H9 (cell line): Measurements from ENCODE around the gene PUM2. TPM values are rescaled to one million over a fixed set of nuclear protein-coding genes. Genes with fewer than 3 reads are reported as not detected.
A peak's percentile ranks its signal among the peaks of the same experiment; 100 is the strongest.
"Not testable (repeated sequence)": the region's sequence is repeated elsewhere in the genome, so short reads cannot be mapped to it uniquely, and the experiment has no call there.

Experiments used
- DNase-seq: peaks from one replicate; pipeline ENCODE4 v3.0.0-alpha.2; 2017
- H2AFZ ChIP-seq: one replicate; pipeline ENCODE4 v1.6.1; 2013; ENCODE audit warnings: mild to moderate bottlenecking, low read length, control low read depth, moderate library complexity
- H2AK5ac ChIP-seq: 2 replicates; pipeline ENCODE4 v1.6.1; 2013; ENCODE audit warnings: low read length, control low read depth, mixed read lengths; ENCODE audit not compliant: insufficient read length
- H2BK120ac ChIP-seq: one replicate; pipeline ENCODE4 v1.6.1; 2013; ENCODE audit warnings: low read depth, mild to moderate bottlenecking, low read length, control low read depth, inconsistent platforms; ENCODE audit not compliant: poor library complexity, severe bottlenecking
- H2BK12ac ChIP-seq: 2 replicates; pipeline ENCODE4 v1.6.1; 2013; ENCODE audit warnings: low read length, control low read depth, mixed read lengths, low read depth; ENCODE audit not compliant: insufficient read length
- H2BK15ac ChIP-seq: 2 replicates; pipeline ENCODE4 v1.6.1; 2013; ENCODE audit warnings: low read depth, low read length, control low read depth
- H2BK20ac ChIP-seq: one replicate; pipeline ENCODE4 v1.6.1; 2013; ENCODE audit warnings: low read depth, mild to moderate bottlenecking, low read length, control low read depth, inconsistent platforms; ENCODE audit not compliant: poor library complexity, severe bottlenecking
- H2BK5ac ChIP-seq: 2 replicates; pipeline ENCODE4 v1.6.1; 2013; ENCODE audit warnings: low read length, control low read depth, mixed read lengths; ENCODE audit not compliant: insufficient read length
- H3K14ac ChIP-seq: 2 replicates; pipeline ENCODE4 v1.6.1; 2013; ENCODE audit warnings: low read length, control low read depth; ENCODE audit not compliant: insufficient read depth
- H3K18ac ChIP-seq: 2 replicates; pipeline ENCODE4 v1.6.1; 2013; ENCODE audit warnings: low read depth, mild to moderate bottlenecking, mixed read lengths, low read length, control low read depth; ENCODE audit not compliant: insufficient read length
- H3K23ac ChIP-seq: 2 replicates; pipeline ENCODE4 v1.6.1; 2013; ENCODE audit warnings: low read length, control low read depth, mixed read lengths, low read depth; ENCODE audit not compliant: insufficient read length
- H3K23me2 ChIP-seq: 2 replicates; pipeline ENCODE4 v1.6.1; 2013; ENCODE audit warnings: low read depth, mild to moderate bottlenecking, mixed read lengths, low read length, control low read depth; ENCODE audit not compliant: insufficient read length, poor library complexity, severe bottlenecking
- H3K27ac ChIP-seq: 2 replicates; pipeline ENCODE4 v1.5.1; 2013; ENCODE audit warnings: low read length, control low read depth, mixed read lengths, low read depth; ENCODE audit not compliant: insufficient read length
- H3K27me3 ChIP-seq: 2 replicates; pipeline ENCODE4 v1.6.1; 2013; ENCODE audit warnings: low read length, control low read depth, inconsistent platforms; ENCODE audit not compliant: insufficient read depth
- H3K4ac ChIP-seq: 2 replicates; pipeline ENCODE4 v1.6.1; 2013; ENCODE audit warnings: low read depth, mild to moderate bottlenecking, control low read depth, inconsistent platforms, low read length, moderate library complexity
- H3K4me1 ChIP-seq: 2 replicates; pipeline ENCODE4 v1.6.1; 2013; ENCODE audit warnings: low read length, control low read depth, inconsistent platforms; ENCODE audit not compliant: insufficient read depth
- H3K4me2 ChIP-seq: 2 replicates; pipeline ENCODE4 v1.6.1; 2013; ENCODE audit warnings: low read length, control low read depth, mixed read lengths; ENCODE audit not compliant: insufficient read length, insufficient read depth
- H3K56ac ChIP-seq: 2 replicates; pipeline ENCODE4 v1.6.1; 2013; ENCODE audit warnings: low read depth, mild to moderate bottlenecking, mixed read lengths, low read length, control low read depth; ENCODE audit not compliant: insufficient read length
- H3K79me1 ChIP-seq: 2 replicates; pipeline ENCODE4 v1.6.1; 2013; ENCODE audit warnings: low read depth, mild to moderate bottlenecking, moderate library complexity, low read length, control low read depth, inconsistent platforms; ENCODE audit not compliant: insufficient read depth, poor library complexity, severe bottlenecking
- H3K79me2 ChIP-seq: 2 replicates; pipeline ENCODE4 v1.6.1; 2013; ENCODE audit warnings: low read length, control low read depth, inconsistent platforms; ENCODE audit not compliant: insufficient read depth
- H3K9ac ChIP-seq: 2 replicates; pipeline ENCODE4 v1.6.1; 2013; ENCODE audit warnings: low read length, control low read depth, mixed read lengths; ENCODE audit not compliant: insufficient read length; ENCODE audit errors: extremely low read depth
- H3K9me3 ChIP-seq: one replicate; pipeline ENCODE4 v1.6.1; 2013; ENCODE audit warnings: low read depth, low read length, inconsistent platforms; ENCODE audit not compliant: control insufficient read depth
- H3T11ph ChIP-seq: one replicate; pipeline ENCODE4 v1.6.1; 2013; ENCODE audit warnings: mild to moderate bottlenecking, low read length, control low read depth, inconsistent platforms
- H4K20me1 ChIP-seq: one replicate; pipeline ENCODE4 v1.6.1; 2013; ENCODE audit not compliant: control insufficient read depth, insufficient read length, insufficient read depth
- H4K5ac ChIP-seq: 2 replicates; pipeline ENCODE4 v1.6.1; 2013; ENCODE audit warnings: low read depth, mild to moderate bottlenecking, mixed read lengths, low read length, control low read depth; ENCODE audit not compliant: insufficient read length
- H4K8ac ChIP-seq: replicated peaks from 2 replicates; pipeline ENCODE4 v1.6.1; 2013; ENCODE audit warnings: low read length, control low read depth, mixed read lengths, low read depth; ENCODE audit not compliant: insufficient read length
- H4K91ac ChIP-seq: 2 replicates; pipeline ENCODE4 v1.6.1; 2013; ENCODE audit warnings: low read depth, mild to moderate bottlenecking, moderate library complexity, mixed read lengths, low read length, control low read depth; ENCODE audit not compliant: insufficient read length
- H3K27ac Mint-ChIP-seq, 3 experiments: 2 replicates in 2 of 3; 3 replicates in 1 of 3; pipeline ENCODE4 v1.8.0; 2020 to 2021; ENCODE audit warnings: mixed read lengths in 3 of 3, mild to moderate bottlenecking in 1 of 3, moderate library complexity in 1 of 3
- H3K27me3 Mint-ChIP-seq: 2 replicates; pipeline ENCODE4 v1.8.0; 2021; ENCODE audit warnings: low read depth, mild to moderate bottlenecking, moderate library complexity, mixed read lengths
- H3K36me3 Mint-ChIP-seq, 3 experiments: 2 replicates in 2 of 3; 3 replicates in 1 of 3; pipeline ENCODE4 v1.8.0; 2020 to 2021; ENCODE audit warnings: low read depth in 3 of 3, mixed read lengths in 3 of 3; ENCODE audit not compliant: insufficient read depth in 1 of 3
- H3K4me1 Mint-ChIP-seq, 2 experiments: 2 replicates each; pipeline ENCODE4 v1.8.0; 2020; ENCODE audit warnings: mixed read lengths in 2 of 2
- H3K4me3 Mint-ChIP-seq, 2 experiments: 2 replicates in 1 of 2; 3 replicates in 1 of 2; pipeline ENCODE4 v1.8.0; 2020 to 2021; ENCODE audit warnings: mild to moderate bottlenecking in 2 of 2, mixed read lengths in 2 of 2, moderate library complexity in 1 of 2
- H3K9me3 Mint-ChIP-seq, 2 experiments: 2 replicates in 1 of 2; 3 replicates in 1 of 2; pipeline ENCODE4 v1.8.0; 2020; ENCODE audit warnings: mild to moderate bottlenecking in 2 of 2, mixed read lengths in 2 of 2, moderate library complexity in 1 of 2
- WGBS: extraction: QIAGEN DNeasy Blood & Tissue Kit; methylation state at CpG from one replicate; pipeline ENCODE4 v1.1.7; 2013; ENCODE audit warnings: missing lambda C conversion rate, low lambda C conversion rate, mixed read lengths; ENCODE audit not compliant: insufficient read length; ENCODE audit errors: extremely low coverage; 5-methylcytosine and 5-hydroxymethylcytosine counted together
- total RNA-seq: library from RNA; stranded (reverse); gene quantifications from 2 replicates; pipeline ENCODE4 v1.2.1, GENCODE V29; 2021
- TF ChIP-seq, protein P1 (sequence below): fragments of 200-600 bp; sonication (generic); conservative IDR thresholded peaks from 3 replicates; pipeline ENCODE4 v1.8.0; 2021; ENCODE audit warnings: antibody characterized with exemption, mild to moderate bottlenecking

Gene PUM2
- total RNA-seq, 1 experiment from 2014 or later = 96.6 TPM

DNA sequence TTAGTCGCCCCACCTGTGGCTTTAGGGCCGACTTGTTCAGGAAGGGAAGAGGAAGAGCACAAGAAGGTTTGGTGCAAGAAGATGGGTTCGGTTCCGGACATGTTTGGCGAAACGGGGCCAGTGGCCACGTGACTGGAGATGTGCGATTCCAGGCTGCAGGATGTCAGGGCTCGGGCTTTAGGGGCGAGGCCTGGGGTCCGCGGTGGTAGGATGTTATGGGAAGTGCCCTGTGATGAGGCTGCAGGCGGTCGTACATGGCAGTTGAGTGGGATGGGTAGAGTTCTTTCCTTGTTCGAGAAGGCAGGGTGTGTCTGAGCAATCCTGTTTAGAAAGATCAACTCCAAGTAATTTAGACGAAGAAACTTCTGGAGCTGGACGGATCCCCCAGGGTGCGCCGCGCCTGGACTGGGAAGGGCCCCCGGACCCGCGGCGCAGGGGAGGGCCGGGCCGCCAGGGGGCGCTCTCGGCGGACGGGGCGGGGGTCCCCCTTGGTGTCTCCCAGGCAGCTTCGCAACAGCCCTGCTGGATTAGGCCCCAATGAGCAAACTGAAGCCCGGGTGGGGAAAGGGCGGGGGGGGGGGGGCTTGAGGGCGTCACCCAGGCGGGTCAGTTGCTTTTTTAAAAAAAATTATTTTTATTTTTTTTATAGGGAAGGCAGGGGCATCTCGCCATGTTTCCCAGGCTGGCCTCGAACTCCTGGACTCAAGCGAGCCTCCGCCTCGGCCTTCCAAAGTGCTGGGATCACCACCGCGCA is 108.5 kb downstream of the PUM2 start:
- H3K18ac ChIP-seq = no peak overlapping the region
- no peak overlapping the region for H2BK20ac ChIP-seq
- no peak overlapping the region for H3K56ac ChIP-seq
- H3K23me2 ChIP-seq = no peaks in the 10 kb centered on the region
- no peak overlapping the region for H3T11ph ChIP-seq
- H4K20me1 ChIP-seq = no peaks in the 10 kb centered on the region
- no peak overlapping the region for H2BK15ac ChIP-seq
- H2BK120ac ChIP-seq = no peak overlapping the region
- Mint-ChIP-seq H3K4me3 (no peak overlapping the region), H3K27me3 (peaks cover 7% of the 10 kb centered on the region), H3K9me3 (peaks cover 0 to 3% of the 10 kb centered on the region in 2 experiments; a peak in 1 of 5 replicates), H3K27ac (no peak overlapping the region; a peak in 1 of 7 replicates), H3K36me3 (peaks cover 0 to under 1% (median 0%) of the 10 kb centered on the region in 3 experiments; a peak in 2 of 7 replicates), H3K4me1 (peaks cover 7 to 11% of the 10 kb centered on the region in 2 experiments)
- H4K5ac ChIP-seq = no peak overlapping the region
- no peaks in the 10 kb centered on the region for H3K79me2 ChIP-seq
- H3K4me2 ChIP-seq = no peak overlapping the region
- H3K27me3 ChIP-seq = no peaks in the 10 kb centered on the region
- no peak overlapping the region for H3K9ac ChIP-seq
- H3K27ac ChIP-seq = no peak overlapping the region
- H3K79me1 ChIP-seq = no peaks in the 10 kb centered on the region
- TF ChIP-seq, protein P1, sequence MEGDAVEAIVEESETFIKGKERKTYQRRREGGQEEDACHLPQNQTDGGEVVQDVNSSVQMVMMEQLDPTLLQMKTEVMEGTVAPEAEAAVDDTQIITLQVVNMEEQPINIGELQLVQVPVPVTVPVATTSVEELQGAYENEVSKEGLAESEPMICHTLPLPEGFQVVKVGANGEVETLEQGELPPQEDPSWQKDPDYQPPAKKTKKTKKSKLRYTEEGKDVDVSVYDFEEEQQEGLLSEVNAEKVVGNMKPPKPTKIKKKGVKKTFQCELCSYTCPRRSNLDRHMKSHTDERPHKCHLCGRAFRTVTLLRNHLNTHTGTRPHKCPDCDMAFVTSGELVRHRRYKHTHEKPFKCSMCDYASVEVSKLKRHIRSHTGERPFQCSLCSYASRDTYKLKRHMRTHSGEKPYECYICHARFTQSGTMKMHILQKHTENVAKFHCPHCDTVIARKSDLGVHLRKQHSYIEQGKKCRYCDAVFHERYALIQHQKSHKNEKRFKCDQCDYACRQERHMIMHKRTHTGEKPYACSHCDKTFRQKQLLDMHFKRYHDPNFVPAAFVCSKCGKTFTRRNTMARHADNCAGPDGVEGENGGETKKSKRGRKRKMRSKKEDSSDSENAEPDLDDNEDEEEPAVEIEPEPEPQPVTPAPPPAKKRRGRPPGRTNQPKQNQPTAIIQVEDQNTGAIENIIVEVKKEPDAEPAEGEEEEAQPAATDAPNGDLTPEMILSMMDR = peak; percentile 85
- H3K14ac ChIP-seq = no peak overlapping the region
- H4K91ac ChIP-seq = no peak overlapping the region
- H3K9me3 ChIP-seq = no peaks in the 10 kb centered on the region
- no peak overlapping the region for H2AFZ ChIP-seq
- no peak overlapping the region for H3K23ac ChIP-seq
- no peak overlapping the region for H3K4ac ChIP-seq
- peak; percentile 62 for DNase-seq
- H2BK12ac ChIP-seq = no peak overlapping the region
- H2AK5ac ChIP-seq = no peak overlapping the region
- no peaks in the 10 kb centered on the region for H3K4me1 ChIP-seq
- H4K8ac ChIP-seq = no peak overlapping the region
- no peak overlapping the region for H2BK5ac ChIP-seq
- WGBS = no CpG with 5 or more reads among the region's 43 CpGs

DNA sequence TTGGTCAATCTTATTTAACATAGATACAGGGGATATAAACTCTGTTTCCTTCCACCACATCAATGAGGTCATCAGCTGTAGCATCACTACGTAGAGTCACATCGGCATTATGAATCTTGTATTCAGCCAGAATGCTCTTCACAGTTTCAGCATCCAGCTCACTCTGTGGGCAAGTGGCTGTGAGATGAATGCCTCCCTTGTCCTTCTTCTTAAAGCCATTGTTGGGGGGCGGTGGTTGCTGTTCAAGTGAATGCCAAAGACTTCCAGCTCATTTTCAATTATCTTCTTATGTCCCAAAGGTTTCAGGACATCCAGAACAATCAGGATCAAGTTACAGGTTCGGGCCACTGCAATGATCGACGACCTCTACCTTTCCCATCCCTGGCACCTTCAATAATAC is 110.4 kb downstream of the PUM2 start:
- H2AFZ ChIP-seq, H3K4me3 Mint-ChIP-seq, H3K27ac Mint-ChIP-seq, H2BK5ac ChIP-seq, H3K9me3 ChIP-seq, H3K23ac ChIP-seq, H3K27me3 Mint-ChIP-seq, H2AK5ac ChIP-seq, H3K79me1 ChIP-seq, H3K27me3 ChIP-seq, H4K91ac ChIP-seq, H2BK20ac ChIP-seq, H4K20me1 ChIP-seq, H3K79me2 ChIP-seq, H3K4me1 ChIP-seq, H3K56ac ChIP-seq, H2BK120ac ChIP-seq, H2BK12ac ChIP-seq, H4K8ac ChIP-seq, H4K5ac ChIP-seq, H3K4ac ChIP-seq, H3K23me2 ChIP-seq, H3K9ac ChIP-seq, H3K27ac ChIP-seq, DNase-seq, H3K36me3 Mint-ChIP-seq, H3K14ac ChIP-seq, H2BK15ac ChIP-seq, H3K18ac ChIP-seq, H3K4me2 ChIP-seq, H3T11ph ChIP-seq, H3K9me3 Mint-ChIP-seq: not testable (repeated sequence)
- peaks cover 14 to 22% of the 10 kb centered on the region in 2 experiments for H3K4me1 Mint-ChIP-seq
- WGBS = no CpG with 5 or more reads among the region's 6 CpGs
